Neural cell (in vitro differentiated cells): ENCODE results near the gene HPS4. TPM values are rescaled to one million over a fixed set of nuclear protein-coding genes. Genes with fewer than 3 reads are reported as not detected.

Source experiments
- H2AFZ ChIP-seq: fragments of 200-600, 300-800 bp; sonication (generic), shearing (Covaris generic); 2 replicates; pipeline ENCODE4 v1.6.0; 2014; ENCODE audit warnings: low read depth, mild to moderate bottlenecking, antibody characterized with exemption, low read length, moderate library complexity
- H3F3A ChIP-seq: fragments of 200-600 bp; shearing (Covaris generic); 2 replicates; pipeline ENCODE4 v1.6.1; 2016; ENCODE audit warnings: mild to moderate bottlenecking, moderate library complexity, mixed read lengths, antibody characterized with exemption, low read length; ENCODE audit not compliant: insufficient read depth, poor library complexity, severe bottlenecking
- H3K27ac ChIP-seq: fragments of 200-600, 300-800 bp; sonication (generic), shearing (Covaris generic); 2 replicates; pipeline ENCODE4 v1.5.1; 2014; ENCODE audit warnings: mild to moderate bottlenecking, low read length, moderate library complexity
- H3K27me3 ChIP-seq: fragments of 300-800, 200-600 bp; sonication (generic), shearing (Covaris generic); 2 replicates; pipeline ENCODE4 v1.6.0; 2014; ENCODE audit warnings: mild to moderate bottlenecking, low read depth, low read length, moderate library complexity; ENCODE audit not compliant: insufficient read depth
- H3K36me3 ChIP-seq: fragments of 300-800, 200-600 bp; sonication (generic), shearing (Covaris generic); 2 replicates; pipeline ENCODE4 v1.5.1; 2014; ENCODE audit warnings: mild to moderate bottlenecking, antibody characterized with exemption, low read length, moderate library complexity; ENCODE audit not compliant: insufficient read depth
- H3K4me2 ChIP-seq: fragments of 300-800, 200-600 bp; sonication (generic), shearing (Covaris generic); 2 replicates; pipeline ENCODE4 v1.6.0; 2014; ENCODE audit warnings: mild to moderate bottlenecking, low read length
- H3K4me3 ChIP-seq: fragments of 300-800, 200-600 bp; sonication (generic), shearing (Covaris generic); 2 replicates; pipeline ENCODE4 v1.5.1; 2014; ENCODE audit warnings: mild to moderate bottlenecking, low read length, moderate library complexity
- H3K79me2 ChIP-seq: fragments of 200-600 bp; shearing (Covaris generic); replicated peaks from 2 replicates; pipeline ENCODE4 v1.6.0; 2014; ENCODE audit warnings: mild to moderate bottlenecking, low read length, moderate library complexity; ENCODE audit not compliant: insufficient read depth
- H3K9ac ChIP-seq: fragments of 300-800, 200-600 bp; sonication (generic), shearing (Covaris generic); 2 replicates; pipeline ENCODE4 v1.6.1; 2016; ENCODE audit warnings: mild to moderate bottlenecking, low read length, mixed read lengths
- H3K9me2 ChIP-seq: fragments of 200-600 bp; shearing (Covaris generic); 2 replicates; pipeline ENCODE4 v1.6.1; 2016; ENCODE audit warnings: mild to moderate bottlenecking, low read length, mixed read lengths; ENCODE audit not compliant: insufficient read depth
- H3K9me3 ChIP-seq: fragments of 200-600, 300-800 bp; sonication (generic), shearing (Covaris generic); 2 replicates; pipeline ENCODE4 v1.6.1; 2016; ENCODE audit warnings: mild to moderate bottlenecking, mixed run types, low read length, moderate library complexity, mixed read lengths
- H4K20me1 ChIP-seq: fragments of 200-600 bp; shearing (Covaris generic); 2 replicates; pipeline ENCODE4 v1.6.1; 2016; ENCODE audit warnings: mild to moderate bottlenecking, mixed run types; ENCODE audit not compliant: insufficient read depth
- CTCF ChIP-seq: fragments of 450-650 bp; IDR thresholded peaks from 2 replicates; pipeline ENCODE4 v1.5.1; 2014; ENCODE audit warnings: antibody characterized with exemption, mild to moderate bottlenecking, moderate library complexity; ENCODE audit not compliant: poor library complexity, severe bottlenecking
- EP300 ChIP-seq: fragments of 450-650 bp; conservative IDR thresholded peaks from 2 replicates; pipeline ENCODE4 v1.6.1; 2014; ENCODE audit warnings: antibody characterized with exemption, mild to moderate bottlenecking, moderate library complexity; ENCODE audit not compliant: poor library complexity, severe bottlenecking
- EZH2 ChIP-seq: fragments of 200-600, 300-800 bp; shearing (Covaris generic), sonication (generic); IDR thresholded peaks from 2 replicates; pipeline ENCODE4 v1.6.1; 2014; ENCODE audit warnings: antibody characterized with exemption, low read length, borderline replicate concordance, mild to moderate bottlenecking; ENCODE audit not compliant: insufficient read depth, poor library complexity, severe bottlenecking
- MXI1 ChIP-seq: fragments of 450-650 bp; conservative IDR thresholded peaks from 2 replicates; pipeline ENCODE4 v1.6.1; 2014; ENCODE audit warnings: antibody characterized with exemption, mild to moderate bottlenecking; ENCODE audit not compliant: poor library complexity, severe bottlenecking
- POLR2AphosphoS5 ChIP-seq: IDR thresholded peaks from 2 replicates; pipeline ENCODE4 v1.6.1; 2012
- RAD21 ChIP-seq: fragments of 450-650 bp; conservative IDR thresholded peaks from 2 replicates; pipeline ENCODE4 v1.6.1; 2014; ENCODE audit warnings: antibody characterized with exemption, mild to moderate bottlenecking, moderate library complexity
- REST ChIP-seq: IDR thresholded peaks from 2 replicates; pipeline ENCODE4 v1.6.1; 2012; ENCODE audit warnings: borderline replicate concordance
- SMC3 ChIP-seq: fragments of 450-650 bp; conservative IDR thresholded peaks from 2 replicates; pipeline ENCODE4 v1.6.1; 2014; ENCODE audit warnings: antibody characterized with exemption, mild to moderate bottlenecking, moderate library complexity; ENCODE audit not compliant: poor library complexity
- TAF1 ChIP-seq: IDR thresholded peaks from 2 replicates; pipeline ENCODE4 v1.6.1; 2012; ENCODE audit warnings: low read depth
- polyA plus RNA-seq: library from polyadenylated mRNA; depleted of rRNA; stranded (reverse); fragments of >200 nt; gene quantifications from 2 replicates; pipeline ENCODE4 v1.2.3, GENCODE V29; 2014

Gene HPS4
- polyA plus RNA-seq, 1 donor from 2014 or later: 54.1 TPM

GRCh38 chr22:26466196-26466595, 17.4 kb downstream of the HPS4 start:
- H3F3A ChIP-seq: no peaks in the 10 kb centered on the region
- no peak overlapping the region for H3K4me2 ChIP-seq
- no peaks in the 10 kb centered on the region for H3K79me2 ChIP-seq
- H3K36me3 ChIP-seq: peaks cover 13% of the 10 kb centered on the region
- no peaks in the 10 kb centered on the region for H4K20me1 ChIP-seq
- H3K27me3 ChIP-seq: no peaks in the 10 kb centered on the region
- no peak overlapping the region for H3K4me3 ChIP-seq
- TF ChIP-seq CTCF: no peak
- TF ChIP-seq MXI1: no peak
- no peak for TF ChIP-seq POLR2AphosphoS5
- no peak for TF ChIP-seq EZH2
- TF ChIP-seq SMC3: no peak
- no peak for TF ChIP-seq REST
- TF ChIP-seq TAF1: no peak
- TF ChIP-seq EP300: no peak
- no peak for TF ChIP-seq RAD21
- H3K9ac ChIP-seq: no peak overlapping the region
- no peak overlapping the region for H3K27ac ChIP-seq
- no peaks in the 10 kb centered on the region for H3K9me3 ChIP-seq
- no peaks in the 10 kb centered on the region for H3K9me2 ChIP-seq
- no peak overlapping the region for H2AFZ ChIP-seq

- peak overlapping the region; percentile 55 for H3K9ac ChIP-seq
- H3K9me2 ChIP-seq: no peaks in the 10 kb centered on the region
- TF ChIP-seq POLR2AphosphoS5 (no peak), SMC3 (no peak), EZH2 (no peak), MXI1 (no peak), RAD21 (no peak), CTCF (no peak), TAF1 (no peak), EP300 (no peak), REST (no peak)
- peaks cover 13% of the 10 kb centered on the region for H3K36me3 ChIP-seq
- H3K79me2 ChIP-seq: peaks cover 7% of the 10 kb centered on the region
- H2AFZ ChIP-seq: no peak overlapping the region
- H3K4me2 ChIP-seq: no peak overlapping the region
- peak overlapping the region; percentile 79 for H3K27ac ChIP-seq
- no peaks in the 10 kb centered on the region for H3F3A ChIP-seq
- H3K27me3 ChIP-seq: no peaks in the 10 kb centered on the region
- no peaks in the 10 kb centered on the region for H3K9me3 ChIP-seq
- no peak overlapping the region for H3K4me3 ChIP-seq
- H4K20me1 ChIP-seq: no peaks in the 10 kb centered on the region
Observed at GRCh38 chr22:26464312-26464711, 19.3 kb downstream of the HPS4 start.
